HG03565 (cell line): ENCODE data around the gene LHX3.

Source experiments
- ATAC-seq: cut with Tn5 transposase; IDR thresholded peaks from one replicate; pipeline ENCODE4 v1.9.1; 2021; ENCODE audit warnings: mild to moderate bottlenecking, moderate library complexity; ENCODE audit not compliant: unreplicated experiment

Gene LHX3

GRCh38 chr9:136204838-136205706, at the start of gene LHX3:
LHX3 (minus strand) TSS chr9:136205128; CDS start chr9:136205012, 116 bp downstream.
- ATAC-seq: no peak

GRCh38 chr9:136253246-136254130, 48.6 kb upstream of the LHX3 start:
- no peak for ATAC-seq

GRCh38 chr9:136252846-136253245, 47.9 kb upstream of the LHX3 start:
- ATAC-seq: no peak

- ATAC-seq: no peak
These were observed 47.4 kb upstream of the LHX3 start for GRCh38 chr9:136252281-136252680.

GRCh38 chr9:136251264-136252115, 46.6 kb upstream of the LHX3 start:
- ATAC-seq: no peak

- ATAC-seq: no peak
These were observed 45.7 kb upstream of the LHX3 start for GRCh38 chr9:136250676-136251075.

- ATAC-seq: no peak
These were observed 45.1 kb upstream of the LHX3 start for GRCh38 chr9:136249877-136250559.

- no peak for ATAC-seq
These were observed 44.3 kb upstream of the LHX3 start for GRCh38 chr9:136248951-136249876.

- no peak for ATAC-seq
These were observed 43.2 kb upstream of the LHX3 start for GRCh38 chr9:136247947-136248637.

- no peak for ATAC-seq
These were observed 42.6 kb upstream of the LHX3 start for GRCh38 chr9:136247551-136247916.

- no peak for ATAC-seq
These were observed 42.1 kb upstream of the LHX3 start for GRCh38 chr9:136246849-136247550.

- ATAC-seq: peak; percentile 51
These were observed 40.6 kb upstream of the LHX3 start, which contains the start of gene QSOX2 for GRCh38 chr9:136245219-136246150. QSOX2 (minus strand) TSS chr9:136245812; CDS start chr9:136245803, 9 bp downstream.

- no peak for ATAC-seq
These were observed 40.0 kb upstream of the LHX3 start for GRCh38 chr9:136244969-136245218.

GRCh38 chr9:136244122-136244968, 39.4 kb upstream of the LHX3 start:
- no peak for ATAC-seq

GRCh38 chr9:136243631-136244030, 38.7 kb upstream of the LHX3 start:
- no peak for ATAC-seq

GRCh38 chr9:136242918-136243525, 38.1 kb upstream of the LHX3 start:
- no peak for ATAC-seq
